ENCODE results near the gene C22orf31. TPM values are rescaled to one million over a fixed set of nuclear protein-coding genes. Genes with fewer than 3 reads are reported as not detected.

C22orf31 gene
- total RNA-seq, 1 experiment from 2014 or later = not detected

- Histone ChIP-seq H3K56ac (ENCODE audit: insufficient read length, low read depth, low read length) (no peak overlapping the region), H3K4ac (ENCODE audit: low read depth, low read length) (no peak overlapping the region), H3K79me2 (ENCODE audit: insufficient read depth, low read length) (no peaks in the 10 kb centered on the region), H4K91ac (ENCODE audit: insufficient read length, low read depth, low read length) (no peak overlapping the region), H3K18ac (ENCODE audit: insufficient read length, low read depth, low read length) (no peak overlapping the region), H3K4me2 (ENCODE audit: insufficient read depth, insufficient read length, low read length) (no peak overlapping the region), H2AK5ac (ENCODE audit: insufficient read length, low read length) (no peak overlapping the region), H3K23me2 (ENCODE audit: insufficient read length, low read depth, low read length, poor library complexity, severe bottlenecking) (no peaks in the 10 kb centered on the region), H3K9ac (ENCODE audit: extremely low read depth, insufficient read length, low read length) (no peak overlapping the region), H2BK20ac (ENCODE audit: low read depth, low read length, poor library complexity, severe bottlenecking) (no peak overlapping the region), H2BK5ac (ENCODE audit: insufficient read length, low read length) (no peak overlapping the region), H2BK120ac (ENCODE audit: low read depth, low read length, poor library complexity, severe bottlenecking) (no peak overlapping the region), H3K27ac (ENCODE audit: insufficient read length, low read depth, low read length) (no peak overlapping the region), H4K8ac (replicated peaks; ENCODE audit: insufficient read length, low read depth, low read length) (no peak overlapping the region), H3K79me1 (ENCODE audit: insufficient read depth, low read depth, low read length, poor library complexity, severe bottlenecking) (no peaks in the 10 kb centered on the region), H3K23ac (ENCODE audit: insufficient read length, low read depth, low read length) (no peak overlapping the region), H3T11ph (ENCODE audit: low read length) (no peak overlapping the region), H4K5ac (ENCODE audit: insufficient read length, low read depth, low read length) (no peak overlapping the region), H2BK15ac (ENCODE audit: low read depth, low read length) (no peak overlapping the region), H2BK12ac (ENCODE audit: insufficient read length, low read depth, low read length) (no peak overlapping the region), H2AFZ (ENCODE audit: low read length) (no peak overlapping the region), H4K20me1 (ENCODE audit: control insufficient read depth, insufficient read depth, insufficient read length) (no peaks in the 10 kb centered on the region), H3K14ac (ENCODE audit: insufficient read depth, low read length) (no peak overlapping the region), H3K9me3 (ENCODE audit: control insufficient read depth, low read depth, low read length) (no peaks in the 10 kb centered on the region), H3K4me1 (ENCODE audit: insufficient read depth, low read length) (peaks cover 6% of the 10 kb centered on the region), H3K27me3 (ENCODE audit: insufficient read depth, low read length) (no peaks in the 10 kb centered on the region)
- no peaks in the 10 kb centered on the region; the same call in 1 of the 2 replicates for H3K27me3 Mint-ChIP-seq (ENCODE audit: low read depth)
- no peak for TF ChIP-seq CTCF (conservative IDR thresholded peaks at IDR 0.05)
- H3K9me3 Mint-ChIP-seq = no peaks in the 10 kb centered on the region
- H3K4me1 Mint-ChIP-seq = peaks cover 19 to 24% of the 10 kb centered on the region in 2 experiments
- H3K27ac Mint-ChIP-seq = no peak overlapping the region
- no peak overlapping the region for H3K4me3 Mint-ChIP-seq
- no peak for DNase-seq
- no peaks in the 10 kb centered on the region for H3K36me3 Mint-ChIP-seq (ENCODE audit: insufficient read depth in 1 of 3, low read depth in 3 of 3)
- no CpG with 5 or more reads among the region's 2 CpGs for WGBS (ENCODE audit: extremely low coverage, insufficient read length, low lambda C conversion rate)
These were observed 25.4 kb upstream of the C22orf31 start for GRCh38 chr22:29087012-29087411.

Data from H9 (cell line).